MCF 10A (cell line): ENCODE data around the gene FYCO1. TPM values are rescaled to one million over a fixed set of nuclear protein-coding genes. Genes with fewer than 3 reads are reported as not detected.

Source experiments
- BruUV-seq: library from RNA; stranded (reverse); fragments of 400-500 nt; replicated peaks from 2 replicates; lab custom pipeline; 2021; lab: Mats Ljungman, UMichigan
- CTCF ChIA-PET: fragments of 300-600 bp; sonication (Branson Sonifier 250); formaldehyde crosslinking; extraction: SDS; loops from one replicate; lab custom pipeline; 2021; ENCODE audit warnings: antibody characterized with exemption, inconsistent platforms; lab: Yijun Ruan, JAX
- POLR2A ChIA-PET: fragments of 300-600, 350-650 bp; sonication (Branson Sonifier 250); formaldehyde crosslinking; extraction: SDS; loops from one replicate; lab custom pipeline; 2020; ENCODE audit warnings: antibody characterized with exemption, inconsistent platforms; lab: Yijun Ruan, JAX
- DNase-seq: peaks from one replicate; pipeline ENCODE4 v3.0.0-alpha.2; 2018; ENCODE audit not compliant: unreplicated experiment
- H3K27ac Mint-ChIP-seq: one replicate; pipeline ENCODE4 v1.8.0; 2022; ENCODE audit warnings: mild to moderate bottlenecking, low read depth, mixed read lengths; ENCODE audit not compliant: unreplicated experiment
- H3K27me3 Mint-ChIP-seq: one replicate; pipeline ENCODE4 v1.8.0; 2022; ENCODE audit warnings: mixed read lengths; ENCODE audit not compliant: insufficient read depth, unreplicated experiment
- H3K36me3 Mint-ChIP-seq: one replicate; pipeline ENCODE4 v1.8.0; 2022; ENCODE audit warnings: mild to moderate bottlenecking, moderate library complexity, mixed read lengths; ENCODE audit not compliant: insufficient read depth, unreplicated experiment
- H3K4me1 Mint-ChIP-seq: one replicate; pipeline ENCODE4 v1.8.0; 2022; ENCODE audit warnings: mixed read lengths; ENCODE audit not compliant: insufficient read depth, unreplicated experiment
- H3K4me3 Mint-ChIP-seq: one replicate; pipeline ENCODE4 v1.8.0; 2022; ENCODE audit warnings: mild to moderate bottlenecking, moderate library complexity, mixed read lengths; ENCODE audit not compliant: unreplicated experiment
- H3K9me3 Mint-ChIP-seq: one replicate; pipeline ENCODE4 v1.8.0; 2022; ENCODE audit warnings: mixed read lengths; ENCODE audit not compliant: unreplicated experiment
- CTCF ChIP-seq: fragments of 200-600 bp; IDR thresholded peaks from one replicate; pipeline ENCODE4 v1.8.0; 2022; ENCODE audit warnings: antibody characterized with exemption, mild to moderate bottlenecking; ENCODE audit not compliant: unreplicated experiment
- intact Hi-C: fragments of 100-400 bp; cut with micrococcal nuclease; formaldehyde crosslinking; loops from 2 replicates; pipeline ENCODE4 v1.14.1; 2022
- total RNA-seq: library from RNA; stranded (reverse); gene quantifications from 2 replicates; pipeline ENCODE4 v1.2.3, GENCODE V29; 2022

The FYCO1 gene
- total RNA-seq, 1 experiment from 2014 or later: 18.4 TPM

GRCh38 chr3:45943207-45943846 lies 52.3 kb downstream of the FYCO1 start, which contains the start of gene CXCR6:
Gene CXCR6 (plus strand): TSS chr3:45943464. CDS start chr3:45946482, 3,018 bp downstream.
- Mint-ChIP-seq H3K27ac (no peak within 1 kb of the TSS), H3K4me3 (no peak within 1 kb of the TSS), H3K27me3 (no peaks in the 10 kb centered on the region), H3K36me3 (peaks cover 11% of the 10 kb centered on the region), H3K9me3 (peaks cover 7% of the 10 kb centered on the region), H3K4me1 (peaks cover 6% of the 10 kb centered on the region)
- ChIA-PET CTCF (interaction anchor here (0.6 to 9.6 kb wide), 5 partner anchors 24 to 873 kb away, joined by 3 to 241 read pairs (median 3); no protein-coding TSS in a partner anchor), POLR2A (interaction anchor here (0.7 kb wide), 1 partner anchor 365 kb away, joined by 3 read pairs; no protein-coding TSS in a partner anchor)
- no peak for TF ChIP-seq CTCF
- intact Hi-C loops: no loop called here
- DNase-seq: no peak
- BruUV-seq: no TSS peak

GRCh38 chr3:45942051-45942825 lies 53.4 kb downstream of the FYCO1 start:
- intact Hi-C loops: no loop called here
- H3K9me3 Mint-ChIP-seq: peaks cover 7% of the 10 kb centered on the region
- POLR2A ChIA-PET: no interaction called here

GRCh38 chr3:45940781-45941365 lies 54.8 kb downstream of the FYCO1 start:
- Mint-ChIP-seq H3K4me3 (no peak overlapping the region), H3K27me3 (no peaks in the 10 kb centered on the region), H3K4me1 (peaks cover 6% of the 10 kb centered on the region), H3K36me3 (peaks cover 14% of the 10 kb centered on the region), H3K9me3 (peaks cover 7% of the 10 kb centered on the region), H3K27ac (no peak overlapping the region)
- no TSS peak for BruUV-seq
- DNase-seq: no peak
- no peak for TF ChIP-seq CTCF
- intact Hi-C loops: no loop called here
- CTCF ChIA-PET: interaction anchor here (0.7 to 9.6 kb wide), 6 partner anchors 11 to 437 kb away, joined by 3 to 241 read pairs (median 16); partner anchors contain the start of gene CCR5
- POLR2A ChIA-PET: interaction anchor here (0.6 to 0.8 kb wide), 3 partner anchors 17 to 143 kb away, joined by 3 read pairs; no protein-coding TSS in a partner anchor

More at GRCh38 chr3:45942051-45942825, 53.4 kb downstream of the FYCO1 start:
- no TSS peak for BruUV-seq
- CTCF ChIA-PET: interaction anchor here (1.2 to 9.6 kb wide), 2 partner anchors 25 to 136 kb away, joined by 4 to 241 read pairs; no protein-coding TSS in a partner anchor
- Mint-ChIP-seq H3K4me1 (peaks cover 6% of the 10 kb centered on the region), H3K27ac (no peak overlapping the region), H3K27me3 (no peaks in the 10 kb centered on the region), H3K4me3 (no peak overlapping the region), H3K36me3 (peaks cover 13% of the 10 kb centered on the region)
- TF ChIP-seq CTCF: no peak
- no peak for DNase-seq
